ENCODE data around the gene HAAO.

The HAAO gene

GRCh38 chr2:42812899-42813479 lies 20.6 kb upstream of the HAAO start:
- DNase-seq = no peak

- no peak for DNase-seq
Observed at GRCh38 chr2:42810971-42811811, 18.8 kb upstream of the HAAO start.

GRCh38 chr2:42810121-42810970 lies 18.0 kb upstream of the HAAO start:
- DNase-seq = peak; percentile 95

- no peak for DNase-seq
Observed at GRCh38 chr2:42809819-42810120, 17.4 kb upstream of the HAAO start.

- no peak for DNase-seq
Observed at GRCh38 chr2:42809131-42809818, 16.9 kb upstream of the HAAO start.

GRCh38 chr2:42808301-42808700 lies 15.9 kb upstream of the HAAO start:
- no peak for DNase-seq

GRCh38 chr2:42806786-42807185 lies 14.4 kb upstream of the HAAO start:
- no peak for DNase-seq

- DNase-seq = no peak
Observed at GRCh38 chr2:42804891-42805290, 12.5 kb upstream of the HAAO start.

GRCh38 chr2:42804338-42804737 lies 12.0 kb upstream of the HAAO start:
- no peak for DNase-seq

- DNase-seq = no peak
Observed at GRCh38 chr2:42802150-42802549, 9.8 kb upstream of the HAAO start.

GRCh38 chr2:42801381-42801780 lies 9.0 kb upstream of the HAAO start:
- no peak for DNase-seq

- DNase-seq = no peak
Observed at GRCh38 chr2:42800981-42801380, 8.6 kb upstream of the HAAO start.

- DNase-seq = no peak
Observed at GRCh38 chr2:42800461-42800962, 8.1 kb upstream of the HAAO start.

GRCh38 chr2:42799881-42800280 lies 7.5 kb upstream of the HAAO start:
- no peak for DNase-seq

- no peak for DNase-seq
Observed at GRCh38 chr2:42797281-42797680, 4.9 kb upstream of the HAAO start.

GRCh38 chr2:42796427-42797248 lies 4.3 kb upstream of the HAAO start:
- no peak for DNase-seq

- no peak for DNase-seq
Observed at GRCh38 chr2:42795841-42796301, 3.5 kb upstream of the HAAO start.

- no peak for DNase-seq
Observed at GRCh38 chr2:42795275-42795674, 2.9 kb upstream of the HAAO start.

GRCh38 chr2:42794271-42795046 lies 2.1 kb upstream of the HAAO start:
- DNase-seq = no peak

- DNase-seq = no peak
Observed at GRCh38 chr2:42793334-42794270, 1.2 kb upstream of the HAAO start.

Data from stimulated activated CD4-positive, alpha-beta T cell treated with anti-CD3 and anti-CD28 coated beads, Interleukin-12 subunit alpha, Interleukin-12 subunit beta, amount 100 ng/mL, for 4 hours (primary cell).